ENCODE results near the gene CPT1B.

- no peak for TF ChIP-seq POLR2A (IDR thresholded peaks at IDR 0.05)
- TF ChIP-seq CTCF (IDR thresholded peaks at IDR 0.05), result no peak
Measured at GRCh38 chr22:50551160-50551752, 27.0 kb downstream of the CPT1B start.

Data from lower leg skin (tissue), 3 donors.